ENCODE measurements around the gene ZDHHC14.
"Not testable (repeated sequence)": the region's sequence is repeated elsewhere in the genome, so short reads cannot be mapped to it uniquely, and the experiment has no call there.

ZDHHC14 gene

GRCh38 chr6:157382821-157383220 is 1.8 kb downstream of the ZDHHC14 start:
- Histone ChIP-seq H3F3A (ENCODE audit: insufficient read depth) (no peaks in the 10 kb centered on the region), H4K20me1 (ENCODE audit: low read depth, low read length) (no peaks in the 10 kb centered on the region; the same call in 1 of the 2 replicates), H3K27me3 (ENCODE audit: low read length) (no peaks in the 10 kb centered on the region), H3K36me3 (ENCODE audit: low read length) (no peaks in the 10 kb centered on the region), H3K9me3 (ENCODE audit: insufficient read depth, low read length) (no peaks in the 10 kb centered on the region), H3K4me2 (ENCODE audit: low read depth, low read length, poor library complexity, severe bottlenecking) (no peak overlapping the region), H3K79me2 (ENCODE audit: insufficient read depth, low read length) (no peaks in the 10 kb centered on the region), H3K9ac (ENCODE audit: low read length) (no peak overlapping the region), H3K9me2 (replicated peaks; ENCODE audit: insufficient read depth, low read length) (no peaks in the 10 kb centered on the region), H2AFZ (ENCODE audit: low read depth, low read length, severe bottlenecking) (no peak overlapping the region), H3K27ac (ENCODE audit: low read depth, low read length) (no peak overlapping the region), H3K4me3 (ENCODE audit: insufficient read depth, low read length, poor library complexity, severe bottlenecking) (no peak overlapping the region)
- TF ChIP-seq CTCF (IDR thresholded peaks at IDR 0.05; ENCODE audit: insufficient read depth, low read length, poor library complexity, severe bottlenecking) (no peak), EZH2phosphoT487 (conservative IDR thresholded peaks at IDR 0.05; ENCODE audit: low read length) (no peak)

- TF ChIP-seq EZH2phosphoT487 (conservative IDR thresholded peaks at IDR 0.05; ENCODE audit: low read length) (no peak), CTCF (IDR thresholded peaks at IDR 0.05; ENCODE audit: insufficient read depth, low read length, poor library complexity, severe bottlenecking) (no peak)
- no peak overlapping the region for H3K4me2 ChIP-seq (ENCODE audit: low read depth, low read length, poor library complexity, severe bottlenecking)
- H3K27me3 ChIP-seq (ENCODE audit: low read length), result no peaks in the 10 kb centered on the region
- H4K20me1 ChIP-seq (ENCODE audit: low read depth, low read length), result no peaks in the 10 kb centered on the region; the same call in 1 of the 2 replicates
- H3K9me2 ChIP-seq (replicated peaks; ENCODE audit: insufficient read depth, low read length), result no peaks in the 10 kb centered on the region
- no peak overlapping the region for H3K27ac ChIP-seq (ENCODE audit: low read depth, low read length)
- H3K4me3 ChIP-seq (ENCODE audit: insufficient read depth, low read length, poor library complexity, severe bottlenecking), result no peak overlapping the region
- H3K79me2 ChIP-seq (ENCODE audit: insufficient read depth, low read length), result no peaks in the 10 kb centered on the region
- H3K36me3 ChIP-seq (ENCODE audit: low read length), result no peaks in the 10 kb centered on the region
- no peak overlapping the region for H3K9ac ChIP-seq (ENCODE audit: low read length)
- no peak overlapping the region for H2AFZ ChIP-seq (ENCODE audit: low read depth, low read length, severe bottlenecking)
- H3K9me3 ChIP-seq (ENCODE audit: insufficient read depth, low read length), result no peaks in the 10 kb centered on the region
- no peaks in the 10 kb centered on the region for H3F3A ChIP-seq (ENCODE audit: insufficient read depth)
Observed at GRCh38 chr6:157383471-157383870, 2.5 kb downstream of the ZDHHC14 start.

- not testable (repeated sequence) for H3K9me3 ChIP-seq (ENCODE audit: insufficient read depth, low read length)
Observed at GRCh38 chr6:157384962-157385361, 4.0 kb downstream of the ZDHHC14 start.

GRCh38 chr6:157385482-157385881 is 4.5 kb downstream of the ZDHHC14 start:
- Histone ChIP-seq H3K4me2 (ENCODE audit: low read depth, low read length, poor library complexity, severe bottlenecking) (no peak overlapping the region), H3K4me3 (ENCODE audit: insufficient read depth, low read length, poor library complexity, severe bottlenecking) (no peak overlapping the region), H3K36me3 (ENCODE audit: low read length) (0 out of 2 replicates have a peak, but pooled peaks cover 2% of the 10 kb centered on the region), H4K20me1 (ENCODE audit: low read depth, low read length) (no peaks in the 10 kb centered on the region; the same call in 1 of the 2 replicates), H3F3A (ENCODE audit: insufficient read depth) (no peaks in the 10 kb centered on the region), H3K79me2 (ENCODE audit: insufficient read depth, low read length) (no peaks in the 10 kb centered on the region), H3K9ac (ENCODE audit: low read length) (no peak overlapping the region), H3K9me3 (ENCODE audit: insufficient read depth, low read length) (no peaks in the 10 kb centered on the region), H2AFZ (ENCODE audit: low read depth, low read length, severe bottlenecking) (no peak overlapping the region), H3K27ac (ENCODE audit: low read depth, low read length) (no peak overlapping the region), H3K27me3 (ENCODE audit: low read length) (no peaks in the 10 kb centered on the region), H3K9me2 (replicated peaks; ENCODE audit: insufficient read depth, low read length) (no peaks in the 10 kb centered on the region)
- TF ChIP-seq EZH2phosphoT487 (conservative IDR thresholded peaks at IDR 0.05; ENCODE audit: low read length), result no peak
- TF ChIP-seq CTCF (IDR thresholded peaks at IDR 0.05; ENCODE audit: insufficient read depth, low read length, poor library complexity, severe bottlenecking), result no peak

More at GRCh38 chr6:157384962-157385361, 4.0 kb downstream of the ZDHHC14 start:
- H3K9me2 ChIP-seq (replicated peaks; ENCODE audit: insufficient read depth, low read length); H3K79me2 ChIP-seq (ENCODE audit: insufficient read depth, low read length); H4K20me1 ChIP-seq (ENCODE audit: low read depth, low read length); H2AFZ ChIP-seq (ENCODE audit: low read depth, low read length, severe bottlenecking); H3K4me2 ChIP-seq (ENCODE audit: low read depth, low read length, poor library complexity, severe bottlenecking); H3K4me3 ChIP-seq (ENCODE audit: insufficient read depth, low read length, poor library complexity, severe bottlenecking); H3F3A ChIP-seq (ENCODE audit: insufficient read depth); H3K9ac ChIP-seq (ENCODE audit: low read length); H3K27me3 ChIP-seq (ENCODE audit: low read length); H3K27ac ChIP-seq (ENCODE audit: low read depth, low read length); H3K36me3 ChIP-seq (ENCODE audit: low read length): not testable (repeated sequence)
